Psoas muscle (tissue), 8 donors: ENCODE data around the gene UNC80. TPM values are rescaled to one million over a fixed set of nuclear protein-coding genes. Genes with fewer than 3 reads are reported as not detected.
A peak's percentile ranks its signal among the peaks of the same experiment; 100 is the strongest.

Experiments used
- ATAC-seq, 4 donors: fragments of 200-7000 bp; cut with Tn5 transposase; one replicate each; pipeline ENCODE4 v1.9.1; 2020; ENCODE audit warnings: moderate library complexity in 3 of 4, mild to moderate bottlenecking in 2 of 4
- DNase-seq, 2 donors: peaks; one replicate each; pipeline ENCODE4 v3.0.0-alpha.2; 2020
- H3K27ac ChIP-seq: fragments of 200-600 bp; one replicate; pipeline ENCODE4 v1.8.0; 2022
- H3K27me3 ChIP-seq, 3 donors: fragments of 200-600 bp in 1 of 3; one replicate each; pipeline versions ENCODE4 v1.6.1 to v1.8.0; 2013 to 2022; ENCODE audit warnings: low read length in 2 of 3, mild to moderate bottlenecking in 2 of 3, moderate library complexity in 1 of 3; ENCODE audit not compliant: insufficient read depth in 3 of 3
- H3K36me3 ChIP-seq, 2 donors: fragments of 200-600 bp in 1 of 2; one replicate each; pipeline versions ENCODE4 v1.6.1 to v1.8.0; 2013 to 2022; ENCODE audit warnings: low read depth in 1 of 2, mild to moderate bottlenecking in 1 of 2, moderate library complexity in 1 of 2; ENCODE audit not compliant: insufficient read depth in 1 of 2
- H3K4me1 ChIP-seq: fragments of 200-600 bp; one replicate; pipeline ENCODE4 v1.8.0; 2022
- H3K4me3 ChIP-seq: fragments of 200-600 bp; one replicate; pipeline ENCODE4 v1.8.0; 2022; ENCODE audit warnings: mild to moderate bottlenecking
- H3K9me3 ChIP-seq: fragments of 200-600 bp; one replicate; pipeline ENCODE4 v1.8.0; 2022
- CTCF ChIP-seq: fragments of 200-600 bp; IDR thresholded peaks from one replicate; pipeline ENCODE4 v1.8.0; 2022; ENCODE audit warnings: antibody characterized with exemption
- WGBS, 3 donors: extraction: QIAGEN DNeasy Blood & Tissue Kit; methylation state at CpG; one replicate each; pipeline versions ENCODE4 v1.1.6 to v1.1.7; 2013; 5-methylcytosine and 5-hydroxymethylcytosine counted together
- intact Hi-C, 2 donors: fragments of 100-400 bp; cut with DNase I; formaldehyde crosslinking; loops; one replicate each; pipeline versions ENCODE4 v1.11.0 to v1.14.2; 2022
- polyA plus RNA-seq, 3 donors: library from polyadenylated mRNA; stranded (reverse); fragments of 200-250 nt; gene quantifications; one replicate each; pipeline ENCODE4 v1.2.3, GENCODE V29; 2013
- total RNA-seq, 4 donors: library from RNA; stranded (reverse); fragmentation: NEBNext Ultra II Directional in 2 of 4; extraction: Animal tissue kit (Norgen Biotek cat#: 25700) in 2 of 4; gene quantifications; one replicate each; pipeline versions ENCODE4 v1.2.1 to v1.2.4, GENCODE V29; 2021 to 2023
- donor health status: healthy with polysubstance abuse.
- donor health status: DM: no; HTN: no; CAD: no; lungs with moderate emphysema.
- donor health status: Bipolar disorder and iron deficiency.
- donor health status: healthy.
- donor health status: DM: yes; HTN: yes; CAD: no.
- donor health status: DM: no; HTN: no; CAD: no.
- donor health status: DM: no; HTN: no; CAD: no.
- donor health status: DM: yes; HTN: yes; CAD: no.

UNC80 gene
- total and polyA plus RNA-seq, 7 donors: 0.03 TPM; not detected in 6

- H3K36me3 ChIP-seq: no peaks in the 10 kb centered on the region
- ATAC-seq (no peak), DNase-seq (no peak)
- no peak for TF ChIP-seq CTCF
- H3K27me3 ChIP-seq: peaks cover 0 to 5% (median 0%) of the 10 kb centered on the region in 3 donors
- H3K4me1 ChIP-seq: no peaks in the 10 kb centered on the region
- H3K9me3 ChIP-seq: no peaks in the 10 kb centered on the region
- WGBS, 3 donors: 52 to 69% (median 55%) methylated on average over 8 of the region's 8 CpGs
- H3K4me3 ChIP-seq: no peak overlapping the region
- intact Hi-C loops: no loop called here
- H3K27ac ChIP-seq: no peak overlapping the region
These were observed 150.5 kb downstream of the UNC80 start for GRCh38 chr2:209922116-209922515.

GRCh38 chr2:209929369-209929768 is 157.7 kb downstream of the UNC80 start:
- Histone ChIP-seq H3K27ac (no peak overlapping the region), H3K36me3 (no peaks in the 10 kb centered on the region), H3K4me3 (no peak overlapping the region), H3K4me1 (no peaks in the 10 kb centered on the region), H3K27me3 (peaks cover 0 to 5% (median 0%) of the 10 kb centered on the region in 3 donors), H3K9me3 (no peaks in the 10 kb centered on the region)
- 83 to 86% (median 83%) methylated on average over 2 of the region's 2 CpGs for WGBS, 3 donors
- DNase-seq (no peak), ATAC-seq (no peak)
- TF ChIP-seq CTCF: no peak
- intact Hi-C loops: no loop called here

GRCh38 chr2:209933499-209934483 is 162.2 kb downstream of the UNC80 start:
- no peaks in the 10 kb centered on the region for H3K4me1 ChIP-seq
- no peaks in the 10 kb centered on the region for H3K27me3 ChIP-seq
- no peak for TF ChIP-seq CTCF
- H3K27ac ChIP-seq: no peak overlapping the region
- ATAC-seq (peak in 1 of 4 donors; percentile 27), DNase-seq (no peak)
- no peaks in the 10 kb centered on the region for H3K9me3 ChIP-seq
- H3K4me3 ChIP-seq: no peak overlapping the region
- H3K36me3 ChIP-seq: no peaks in the 10 kb centered on the region
- intact Hi-C loops: no loop called here
- 34 to 44% (median 38%) methylated on average over 12 of the region's 12 CpGs for WGBS, 3 donors

- WGBS, 3 donors: 86 to 93% (median 90%) methylated on average over 3 of the region's 3 CpGs
- H3K4me1 ChIP-seq: no peaks in the 10 kb centered on the region
- no peak overlapping the region for H3K27ac ChIP-seq
- H3K4me3 ChIP-seq: no peak overlapping the region
- no peak for DNase-seq
- H3K27me3 ChIP-seq: no peaks in the 10 kb centered on the region
- no peak for ATAC-seq
- intact Hi-C loops: no loop called here
- H3K9me3 ChIP-seq: no peaks in the 10 kb centered on the region
- no peaks in the 10 kb centered on the region for H3K36me3 ChIP-seq
- no peak for TF ChIP-seq CTCF
These were observed 164.6 kb downstream of the UNC80 start for GRCh38 chr2:209936106-209936666.
